PC-9 (cell line): ENCODE data around the gene HTRA3. TPM values are rescaled to one million over a fixed set of nuclear protein-coding genes. Genes with fewer than 3 reads are reported as not detected.

Experiments
- BruUV-seq: library from RNA; stranded (reverse); fragments of 400-500 nt; replicated peaks from 2 replicates; lab custom pipeline; 2021; lab: Mats Ljungman, UMichigan
- CTCF ChIA-PET: fragments of 300-600 bp; sonication (Branson Sonifier 250); formaldehyde crosslinking; loops from one replicate; lab custom pipeline; 2022; ENCODE audit warnings: antibody characterized with exemption; lab: Charles Lee
- POLR2A ChIA-PET: fragments of 300-600 bp; sonication (Branson Sonifier 250); formaldehyde crosslinking; loops from one replicate; lab custom pipeline; 2022; ENCODE audit warnings: antibody characterized with exemption; ENCODE audit not compliant: unreplicated experiment; lab: Charles Lee
- DNase-seq, 2 experiments: peaks; one replicate each; pipeline versions ENCODE4 v3.0.0 to v3.0.0-alpha.2; 2015 to 2022; ENCODE audit warnings: mixed read lengths in 1 of 2
- H2AFZ ChIP-seq: fragments of 200-600 bp; sonication (generic); 2 replicates; pipeline ENCODE4 v1.8.1; 2017; ENCODE audit warnings: antibody characterized with exemption
- H3F3A ChIP-seq: fragments of 200-600 bp; sonication (generic); 2 replicates; pipeline ENCODE4 v1.8.1; 2017; ENCODE audit warnings: antibody characterized with exemption, mild to moderate bottlenecking, low read depth; ENCODE audit not compliant: insufficient read depth
- H3K27ac ChIP-seq: fragments of 200-600 bp; sonication (generic); 2 replicates; pipeline ENCODE4 v1.6.1; 2016; ENCODE audit warnings: mixed run types
- H3K27me3 ChIP-seq: fragments of 200-600 bp; sonication (generic); 2 replicates; pipeline ENCODE4 v1.6.1; 2016; ENCODE audit warnings: low read depth, mixed run types; ENCODE audit not compliant: insufficient read depth
- H3K36me3 ChIP-seq: fragments of 200-600 bp; sonication (generic); 2 replicates; pipeline ENCODE4 v1.6.1; 2016; ENCODE audit warnings: low read depth, mixed run types
- H3K4me1 ChIP-seq: fragments of 200-600 bp; sonication (generic); replicated peaks from 2 replicates; pipeline ENCODE4 v1.6.1; 2016; ENCODE audit warnings: mixed run types; ENCODE audit not compliant: insufficient read depth
- H3K4me2 ChIP-seq: fragments of 200-600 bp; sonication (generic); 2 replicates; pipeline ENCODE4 v1.6.1; 2017; ENCODE audit warnings: mixed run types
- H3K4me3 ChIP-seq: fragments of 200-600 bp; sonication (generic); 2 replicates; pipeline ENCODE4 v1.6.1; 2016; ENCODE audit warnings: mixed run types
- H3K79me2 ChIP-seq: fragments of 200-600 bp; sonication (generic); 2 replicates; pipeline ENCODE4 v1.6.1; 2017; ENCODE audit warnings: low read depth, mixed run types
- H3K9me2 ChIP-seq: fragments of 200-600 bp; sonication (generic); 2 replicates; pipeline ENCODE4 v1.8.1; 2017; ENCODE audit warnings: mild to moderate bottlenecking; ENCODE audit not compliant: insufficient read depth
- H3K9me3 ChIP-seq: fragments of 200-600 bp; sonication (generic); 2 replicates; pipeline ENCODE4 v1.8.1; 2016; ENCODE audit warnings: low read depth; ENCODE audit not compliant: insufficient read depth
- H4K20me1 ChIP-seq: fragments of 200-600 bp; sonication (generic); 2 replicates; pipeline ENCODE4 v1.8.1; 2017; ENCODE audit not compliant: insufficient read depth
- CTCF ChIP-seq: fragments of 200-600 bp; sonication (generic); conservative IDR thresholded peaks from 2 replicates; pipeline ENCODE4 v1.6.1; 2017; ENCODE audit warnings: mixed run types, antibody characterized with exemption, mild to moderate bottlenecking, moderate library complexity
- EZH2 ChIP-seq: fragments of 200-600 bp; sonication (generic); IDR thresholded peaks from 2 replicates; pipeline ENCODE4 v1.8.0; 2017; ENCODE audit warnings: antibody characterized with exemption, low read depth
- intact Hi-C: fragments of 100-400 bp; cut with micrococcal nuclease; formaldehyde crosslinking; loops from one replicate; pipeline ENCODE4 v1.10.0; 2022; ENCODE audit not compliant: unreplicated experiment
- total RNA-seq: library from RNA; stranded (reverse); gene quantifications from 2 replicates; pipeline ENCODE4 v1.2.3, GENCODE V29; 2021

Gene HTRA3
- total RNA-seq, 1 experiment from 2014 or later = 14.1 TPM

- H3K36me3 ChIP-seq = no peaks in the 10 kb centered on the region
- H3K4me1 ChIP-seq = peaks cover 5% of the 10 kb centered on the region; the same call in 1 of the 2 replicates
- no peaks in the 10 kb centered on the region for H3K9me3 ChIP-seq
- POLR2A ChIA-PET = no interaction called here
- CTCF ChIA-PET = no interaction called here
- no peaks in the 10 kb centered on the region for H3K9me2 ChIP-seq
- no peak overlapping the region for H3K4me3 ChIP-seq
- no peaks in the 10 kb centered on the region for H4K20me1 ChIP-seq
- no peaks in the 10 kb centered on the region for H3K79me2 ChIP-seq
- BruUV-seq = no TSS peak
- H3K27ac ChIP-seq = no peak overlapping the region
- TF ChIP-seq CTCF (no peak), EZH2 (no peak)
- H3K4me2 ChIP-seq = no peak overlapping the region
- no peak overlapping the region for H2AFZ ChIP-seq
- H3K27me3 ChIP-seq = no peaks in the 10 kb centered on the region
- DNase-seq = no peak
- intact Hi-C loops = loop anchor here (10.0 kb wide), 1 partner anchor 355 kb away; the partner anchor contains the start of gene CPZ
- H3F3A ChIP-seq = no peaks in the 10 kb centered on the region
These were observed 29.9 kb upstream of the HTRA3 start for GRCh38 chr4:8239661-8240060.

DNA sequence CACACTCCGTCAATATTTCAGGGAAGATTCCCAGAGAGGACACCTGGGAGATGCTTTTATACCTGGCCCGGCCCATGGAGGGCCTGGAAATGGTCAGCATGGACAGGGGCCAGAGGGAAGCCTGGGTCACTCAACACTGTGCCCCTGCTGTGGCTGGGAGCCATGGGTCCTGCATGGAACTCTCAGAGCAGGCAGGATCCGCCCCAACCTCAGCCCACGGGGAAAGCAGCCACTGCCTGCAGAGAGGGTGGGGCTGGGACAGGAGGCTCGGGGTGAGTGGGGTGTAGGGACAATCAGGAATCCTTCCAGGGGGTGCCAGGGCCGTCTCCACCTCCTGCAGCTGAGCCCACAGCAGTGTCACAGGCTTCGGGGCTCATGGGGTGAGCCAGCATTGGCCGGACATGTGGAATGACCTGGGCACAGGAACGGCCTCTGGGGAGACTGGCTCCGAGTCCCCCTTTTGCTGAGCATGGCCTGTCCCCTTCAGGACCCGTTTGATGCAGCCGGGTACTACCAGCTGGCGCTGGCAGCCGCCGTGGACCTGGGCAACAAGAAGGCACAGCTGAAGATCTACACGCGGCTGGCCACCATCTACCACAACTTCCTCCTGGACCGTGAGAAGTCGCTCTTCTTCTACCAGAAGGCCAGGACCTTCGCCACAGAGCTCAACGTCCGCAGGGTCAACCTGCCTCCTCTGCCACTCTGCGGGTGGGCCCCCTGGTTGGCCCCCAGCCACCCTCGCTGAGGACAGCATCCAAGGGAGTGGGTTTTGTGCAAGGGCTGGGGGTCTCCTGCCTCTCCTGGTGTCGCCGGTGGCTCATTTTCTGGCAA lies 29.1 kb upstream of the HTRA3 start:
- CTCF ChIA-PET = interaction anchor here (0.9 kb wide), 1 partner anchor 63 kb away, joined by 4 read pairs; no protein-coding TSS in a partner anchor
- intact Hi-C loops = loop anchor here (10.0 kb wide), 1 partner anchor 354 kb away; the partner anchor contains the start of gene CPZ

More for the DNA sequence above, 29.1 kb upstream of the HTRA3 start:
- POLR2A ChIA-PET = no interaction called here
- TF ChIP-seq EZH2 (no peak), CTCF (no peak)
- no peaks in the 10 kb centered on the region for H3F3A ChIP-seq
- H3K9me2 ChIP-seq = no peaks in the 10 kb centered on the region
- H3K27ac ChIP-seq = no peak overlapping the region
- H4K20me1 ChIP-seq = no peaks in the 10 kb centered on the region
- peaks cover 5% of the 10 kb centered on the region; the same call in 1 of the 2 replicates for H3K4me1 ChIP-seq
- H2AFZ ChIP-seq = no peak overlapping the region
- no peaks in the 10 kb centered on the region for H3K9me3 ChIP-seq
- H3K4me3 ChIP-seq = no peak overlapping the region
- H3K4me2 ChIP-seq = no peak overlapping the region
- BruUV-seq = no TSS peak
- H3K27me3 ChIP-seq = no peaks in the 10 kb centered on the region
- no peaks in the 10 kb centered on the region for H3K79me2 ChIP-seq
- no peaks in the 10 kb centered on the region for H3K36me3 ChIP-seq
- no peak for DNase-seq
